Large intestine (tissue), 3 donors: ENCODE measurements around the gene TEKT4. TPM values are rescaled to one million over a fixed set of nuclear protein-coding genes. Genes with fewer than 3 reads are reported as not detected.
"Not testable (repeated sequence)": the region's sequence is repeated elsewhere in the genome, so short reads cannot be mapped to it uniquely, and the experiment has no call there.

Experiments used
- DNase-seq, 2 donors: peaks; one replicate each; pipeline versions ENCODE4 v3.0.0 to v3.0.0-alpha.2; 2013
- H3K27ac ChIP-seq: one replicate; pipeline ENCODE4 v1.5.1; 2013; ENCODE audit warnings: low read length
- H3K27me3 ChIP-seq: 2 replicates; pipeline ENCODE4 v1.6.1; 2013; ENCODE audit warnings: low read length; ENCODE audit not compliant: control insufficient read depth, insufficient read depth
- H3K36me3 ChIP-seq: 2 replicates; pipeline ENCODE4 v1.6.1; 2013; ENCODE audit warnings: low read length; ENCODE audit not compliant: control insufficient read depth, insufficient read depth
- H3K4me1 ChIP-seq: one replicate; pipeline ENCODE4 v1.6.1; 2013; ENCODE audit warnings: low read length; ENCODE audit not compliant: control insufficient read depth, insufficient read depth
- H3K4me3 ChIP-seq: one replicate; pipeline ENCODE4 v1.5.1; 2013; ENCODE audit warnings: low read length
- H3K9me3 ChIP-seq: one replicate; pipeline ENCODE4 v1.6.1; 2013; ENCODE audit warnings: mild to moderate bottlenecking, low read depth, low read length, moderate library complexity; ENCODE audit not compliant: control insufficient read depth
- WGBS: methylation state at CpG from one replicate; pipeline ENCODE4 v1.1.5; 2013; ENCODE audit warnings: low lambda C conversion rate; ENCODE audit not compliant: insufficient coverage; 5-methylcytosine and 5-hydroxymethylcytosine counted together
- polyA plus RNA-seq: library from polyadenylated mRNA; unstranded; fragments of 120-200 nt; gene quantifications from one replicate; pipeline ENCODE4 v1.2.1, GENCODE V29; 2013

Gene TEKT4
- polyA plus RNA-seq, 1 donor = not detected

DNA sequence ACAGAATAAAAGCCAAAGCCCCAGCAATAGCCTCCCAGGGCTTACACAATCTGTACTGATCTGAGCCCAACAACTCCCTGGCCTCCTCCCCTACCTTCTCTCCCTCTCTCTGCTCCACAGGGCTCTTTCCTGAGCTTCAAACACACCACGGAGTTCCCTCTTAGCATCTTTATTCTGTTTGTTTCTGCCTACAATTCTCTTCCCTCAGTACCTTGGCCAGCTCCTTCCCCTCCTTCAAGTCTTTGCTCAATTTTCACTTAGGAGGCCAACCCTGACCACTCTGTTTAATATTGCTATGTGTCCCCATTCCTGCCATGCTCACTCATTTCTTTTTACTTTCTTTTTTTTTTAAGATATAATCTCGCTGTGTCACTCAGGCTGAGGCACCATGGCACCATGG is 53.8 kb downstream of the TEKT4 start:
- not testable (repeated sequence) for H3K9me3 ChIP-seq, H3K27me3 ChIP-seq, H3K4me3 ChIP-seq, H3K36me3 ChIP-seq, H3K27ac ChIP-seq, H3K4me1 ChIP-seq, DNase-seq
- no CpG with 5 or more reads among the region's 2 CpGs for WGBS

Other genes starting within 250 kb of the TEKT4 start
- gene MAL, start 154.3 kb downstream of the TEKT4 start, polyA plus RNA-seq = 0.30 TPM